ENCODE results near the gene C7orf57.
"Not testable (repeated sequence)": the region's sequence is repeated elsewhere in the genome, so short reads cannot be mapped to it uniquely, and the experiment has no call there.

The C7orf57 gene

DNA sequence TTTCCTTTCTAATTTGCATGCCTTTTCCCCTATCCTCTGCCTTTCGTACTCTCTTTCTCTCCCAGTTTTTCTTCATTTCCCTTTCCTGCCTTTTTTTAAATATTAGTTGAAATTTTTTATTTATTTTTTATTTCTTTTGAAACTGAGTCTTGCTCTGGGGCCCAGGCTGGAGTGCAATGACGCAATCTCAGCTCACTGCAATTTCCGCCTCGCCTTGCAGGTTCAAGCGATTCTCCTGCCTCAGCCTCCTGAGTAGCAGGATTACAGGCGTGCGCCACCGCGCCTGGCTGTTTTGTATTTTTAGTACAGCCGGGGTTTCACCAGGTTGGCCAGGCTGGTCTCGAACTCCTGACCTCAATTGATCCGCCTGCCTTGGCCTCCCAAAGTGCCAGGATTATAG is 35.9 kb upstream of the C7orf57 start:
- Histone ChIP-seq H3K18ac (ENCODE audit: low read depth in 1 of 2, low read length in 2 of 2) (no peak overlapping the region), H3K14ac (ENCODE audit: low read length in 2 of 2) (no peak overlapping the region), H3K4ac (ENCODE audit: low read depth in 1 of 2, low read length in 2 of 2) (no peak overlapping the region), H2BK15ac (ENCODE audit: low read depth, poor library complexity, severe bottlenecking) (no peak overlapping the region), H3K9ac (ENCODE audit: low read length) (no peak overlapping the region), H2AFZ (ENCODE audit: low read depth, low read length) (no peak overlapping the region), H2BK12ac (ENCODE audit: low read length in 2 of 2) (no peak overlapping the region), H3K4me2 (ENCODE audit: low read length, poor library complexity, severe bottlenecking) (no peak overlapping the region), H3K23ac (ENCODE audit: low read length in 2 of 2) (no peak overlapping the region), H2AK5ac (ENCODE audit: low read length, severe bottlenecking) (no peak overlapping the region), H3K9me3 (ENCODE audit: control insufficient read depth, low read length) (peaks cover 4% of the 10 kb centered on the region), H3K27me3 (ENCODE audit: control insufficient read depth in 1 of 2, insufficient read depth in 1 of 2, low read length in 2 of 2) (no peaks in the 10 kb centered on the region), H2BK120ac (ENCODE audit: low read depth, low read length) (no peak overlapping the region), H3K79me1 (replicated peaks; ENCODE audit: low read length, poor library complexity, severe bottlenecking) (no peaks in the 10 kb centered on the region), H2BK5ac (ENCODE audit: low read depth, low read length, poor library complexity, severe bottlenecking) (no peak overlapping the region), H3K27ac (ENCODE audit: low read length, poor library complexity, severe bottlenecking) (no peak overlapping the region), H3K4me3 (ENCODE audit: insufficient read depth in 1 of 2, low read depth in 1 of 2, low read length in 2 of 2) (no peak overlapping the region), H3K36me3 (ENCODE audit: control insufficient read depth in 1 of 2, insufficient read depth in 2 of 2, low read depth in 1 of 2, low read length in 2 of 2) (no peaks in the 10 kb centered on the region), H4K91ac (ENCODE audit: low read length) (no peak overlapping the region), H3K4me1 (ENCODE audit: control insufficient read depth, insufficient read depth, low read depth, low read length) (peaks cover 1% of the 10 kb centered on the region), H4K8ac (ENCODE audit: low read length) (no peak overlapping the region)
- over 99% methylated on average over 10 of the region's 12 CpGs for WGBS
- DNase-seq: no peak

DNA sequence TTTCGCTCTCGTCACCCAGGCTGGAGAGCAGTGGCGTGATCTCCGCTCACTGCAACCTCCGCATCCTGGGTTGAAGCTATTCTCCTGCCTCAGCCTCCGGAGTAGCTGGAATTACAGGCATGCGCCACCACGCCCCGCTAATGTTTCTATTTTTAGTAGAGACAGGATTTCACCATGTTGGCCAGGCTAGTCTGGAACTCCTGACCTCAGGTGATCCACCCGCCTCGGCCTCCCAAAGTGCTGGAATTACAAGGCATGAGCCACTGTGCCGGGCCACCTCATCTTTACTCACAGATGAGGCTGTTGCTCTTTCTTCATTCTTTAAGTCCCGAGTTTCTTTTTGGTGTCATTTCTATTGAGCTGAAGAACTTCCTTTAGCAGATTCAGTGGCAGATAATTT is 35.2 kb upstream of the C7orf57 start:
- H2AK5ac ChIP-seq (ENCODE audit: low read length, severe bottlenecking); H3K23ac ChIP-seq (ENCODE audit: low read length in 2 of 2); H2AFZ ChIP-seq (ENCODE audit: low read depth, low read length); H3K27me3 ChIP-seq (ENCODE audit: control insufficient read depth in 1 of 2, insufficient read depth in 1 of 2, low read length in 2 of 2); DNase-seq; H3K79me1 ChIP-seq (replicated peaks; ENCODE audit: low read length, poor library complexity, severe bottlenecking); H2BK12ac ChIP-seq (ENCODE audit: low read length in 2 of 2); H4K91ac ChIP-seq (ENCODE audit: low read length); H3K4me3 ChIP-seq (ENCODE audit: insufficient read depth in 1 of 2, low read depth in 1 of 2, low read length in 2 of 2); H3K27ac ChIP-seq (ENCODE audit: low read length, poor library complexity, severe bottlenecking); H3K4me2 ChIP-seq (ENCODE audit: low read length, poor library complexity, severe bottlenecking); H2BK120ac ChIP-seq (ENCODE audit: low read depth, low read length); H2BK5ac ChIP-seq (ENCODE audit: low read depth, low read length, poor library complexity, severe bottlenecking); H4K8ac ChIP-seq (ENCODE audit: low read length); H3K4ac ChIP-seq (ENCODE audit: low read depth in 1 of 2, low read length in 2 of 2); H3K9ac ChIP-seq (ENCODE audit: low read length); H3K18ac ChIP-seq (ENCODE audit: low read depth in 1 of 2, low read length in 2 of 2); H3K9me3 ChIP-seq (ENCODE audit: control insufficient read depth, low read length); H3K36me3 ChIP-seq (ENCODE audit: control insufficient read depth in 1 of 2, insufficient read depth in 2 of 2, low read depth in 1 of 2, low read length in 2 of 2); H2BK15ac ChIP-seq (ENCODE audit: low read depth, poor library complexity, severe bottlenecking); H3K4me1 ChIP-seq (ENCODE audit: control insufficient read depth, insufficient read depth, low read depth, low read length); H3K14ac ChIP-seq (ENCODE audit: low read length in 2 of 2): not testable (repeated sequence)
- WGBS: 89% methylated on average over 12 of the region's 13 CpGs

DNA sequence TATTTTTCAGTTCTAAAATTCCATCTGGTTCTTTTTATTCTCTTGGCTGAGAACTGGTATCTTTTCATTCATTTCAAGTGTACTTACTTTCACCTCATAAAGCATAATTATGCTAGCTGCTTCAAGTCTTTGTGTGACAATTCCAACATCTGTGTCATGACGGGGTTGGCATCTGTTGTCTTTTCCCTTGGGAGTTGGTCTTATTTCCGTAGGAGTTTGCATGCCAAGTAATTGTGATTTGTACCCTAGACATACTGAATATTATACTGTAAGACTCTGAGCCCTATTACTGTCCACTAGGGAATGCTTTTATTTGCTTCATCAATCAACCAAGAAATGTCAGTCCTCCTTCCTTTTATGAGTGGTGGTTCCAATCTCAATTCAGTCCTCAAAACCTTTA is 31.3 kb upstream of the C7orf57 start:
- WGBS: 89% methylated on average over 1 of the region's 2 CpGs

DNA sequence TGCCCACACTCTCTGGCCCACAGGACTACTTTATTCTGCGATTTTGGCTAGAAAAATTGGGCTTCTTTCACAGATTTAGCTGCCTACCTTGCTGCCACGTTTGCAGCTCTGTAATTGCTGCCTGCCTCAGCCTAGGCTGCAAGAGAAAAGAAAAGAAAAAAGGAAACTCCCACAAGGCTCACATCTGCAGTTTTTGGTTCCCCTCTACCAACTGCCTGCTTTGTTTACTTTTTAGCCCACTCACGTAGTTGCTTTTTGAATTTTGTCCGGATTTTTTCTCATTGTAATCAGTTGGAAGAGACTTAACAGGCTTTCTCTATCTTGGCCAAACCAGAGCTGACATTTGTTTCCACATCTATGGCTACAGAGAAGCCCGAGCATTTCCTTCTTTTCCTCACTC is 30.7 kb upstream of the C7orf57 start:
- no peak overlapping the region for H3K9ac ChIP-seq (ENCODE audit: low read length)
- H3K9me3 ChIP-seq (ENCODE audit: control insufficient read depth, low read length): peaks cover 4% of the 10 kb centered on the region
- no peak overlapping the region for H2BK12ac ChIP-seq (ENCODE audit: low read length in 2 of 2)
- H2BK5ac ChIP-seq (ENCODE audit: low read depth, low read length, poor library complexity, severe bottlenecking): no peak overlapping the region
- H3K36me3 ChIP-seq (ENCODE audit: control insufficient read depth in 1 of 2, insufficient read depth in 2 of 2, low read depth in 1 of 2, low read length in 2 of 2): no peaks in the 10 kb centered on the region
- H2BK15ac ChIP-seq (ENCODE audit: low read depth, poor library complexity, severe bottlenecking): no peak overlapping the region
- no peak overlapping the region for H2BK120ac ChIP-seq (ENCODE audit: low read depth, low read length)
- H3K14ac ChIP-seq (ENCODE audit: low read length in 2 of 2): no peak overlapping the region
- DNase-seq: no peak
- no peak overlapping the region for H4K91ac ChIP-seq (ENCODE audit: low read length)
- no peak overlapping the region for H3K18ac ChIP-seq (ENCODE audit: low read depth in 1 of 2, low read length in 2 of 2)
- WGBS: 27% methylated on average over 4 of the region's 5 CpGs
- no peak overlapping the region for H2AFZ ChIP-seq (ENCODE audit: low read depth, low read length)
- H3K27ac ChIP-seq (ENCODE audit: low read length, poor library complexity, severe bottlenecking): no peak overlapping the region
- no peak overlapping the region for H3K4me3 ChIP-seq (ENCODE audit: insufficient read depth in 1 of 2, low read depth in 1 of 2, low read length in 2 of 2)
- H4K8ac ChIP-seq (ENCODE audit: low read length): no peak overlapping the region
- peaks cover 1% of the 10 kb centered on the region for H3K4me1 ChIP-seq (ENCODE audit: control insufficient read depth, insufficient read depth, low read depth, low read length)
- no peak overlapping the region for H2AK5ac ChIP-seq (ENCODE audit: low read length, severe bottlenecking)
- H3K79me1 ChIP-seq (replicated peaks; ENCODE audit: low read length, poor library complexity, severe bottlenecking): no peaks in the 10 kb centered on the region
- no peak overlapping the region for H3K23ac ChIP-seq (ENCODE audit: low read length in 2 of 2)
- H3K27me3 ChIP-seq (ENCODE audit: control insufficient read depth in 1 of 2, insufficient read depth in 1 of 2, low read length in 2 of 2): peaks cover 0 to under 1% of the 10 kb centered on the region in 2 experiments
- no peak overlapping the region for H3K4ac ChIP-seq (ENCODE audit: low read depth in 1 of 2, low read length in 2 of 2)
- H3K4me2 ChIP-seq (ENCODE audit: low read length, poor library complexity, severe bottlenecking): no peak overlapping the region

More for the DNA sequence above, 31.3 kb upstream of the C7orf57 start:
- Histone ChIP-seq H3K4ac (ENCODE audit: low read depth in 1 of 2, low read length in 2 of 2) (no peak overlapping the region), H3K79me1 (replicated peaks; ENCODE audit: low read length, poor library complexity, severe bottlenecking) (no peaks in the 10 kb centered on the region), H4K8ac (ENCODE audit: low read length) (no peak overlapping the region), H3K18ac (ENCODE audit: low read depth in 1 of 2, low read length in 2 of 2) (no peak overlapping the region), H3K14ac (ENCODE audit: low read length in 2 of 2) (no peak overlapping the region), H2BK15ac (ENCODE audit: low read depth, poor library complexity, severe bottlenecking) (no peak overlapping the region), H3K9ac (ENCODE audit: low read length) (no peak overlapping the region), H3K9me3 (ENCODE audit: control insufficient read depth, low read length) (peaks cover 4% of the 10 kb centered on the region), H3K36me3 (ENCODE audit: control insufficient read depth in 1 of 2, insufficient read depth in 2 of 2, low read depth in 1 of 2, low read length in 2 of 2) (no peaks in the 10 kb centered on the region), H3K4me2 (ENCODE audit: low read length, poor library complexity, severe bottlenecking) (no peak overlapping the region), H2AFZ (ENCODE audit: low read depth, low read length) (no peak overlapping the region), H3K23ac (ENCODE audit: low read length in 2 of 2) (no peak overlapping the region), H3K27me3 (ENCODE audit: control insufficient read depth in 1 of 2, insufficient read depth in 1 of 2, low read length in 2 of 2) (no peaks in the 10 kb centered on the region), H2BK12ac (ENCODE audit: low read length in 2 of 2) (no peak overlapping the region), H3K27ac (ENCODE audit: low read length, poor library complexity, severe bottlenecking) (no peak overlapping the region), H2BK5ac (ENCODE audit: low read depth, low read length, poor library complexity, severe bottlenecking) (no peak overlapping the region), H3K4me1 (ENCODE audit: control insufficient read depth, insufficient read depth, low read depth, low read length) (peaks cover 1% of the 10 kb centered on the region), H4K91ac (ENCODE audit: low read length) (no peak overlapping the region), H2AK5ac (ENCODE audit: low read length, severe bottlenecking) (no peak overlapping the region), H2BK120ac (ENCODE audit: low read depth, low read length) (no peak overlapping the region), H3K4me3 (ENCODE audit: insufficient read depth in 1 of 2, low read depth in 1 of 2, low read length in 2 of 2) (no peak overlapping the region)
- DNase-seq: no peak
